ENCODE measurements around the gene CACNA1I. TPM values are rescaled to one million over a fixed set of nuclear protein-coding genes. Genes with fewer than 3 reads are reported as not detected.
"Not testable (repeated sequence)": the region's sequence is repeated elsewhere in the genome, so short reads cannot be mapped to it uniquely, and the experiment has no call there.

The CACNA1I gene
- total RNA-seq, 6 experiments from 2014 or later: 0.06 TPM; not detected in 5

DNA sequence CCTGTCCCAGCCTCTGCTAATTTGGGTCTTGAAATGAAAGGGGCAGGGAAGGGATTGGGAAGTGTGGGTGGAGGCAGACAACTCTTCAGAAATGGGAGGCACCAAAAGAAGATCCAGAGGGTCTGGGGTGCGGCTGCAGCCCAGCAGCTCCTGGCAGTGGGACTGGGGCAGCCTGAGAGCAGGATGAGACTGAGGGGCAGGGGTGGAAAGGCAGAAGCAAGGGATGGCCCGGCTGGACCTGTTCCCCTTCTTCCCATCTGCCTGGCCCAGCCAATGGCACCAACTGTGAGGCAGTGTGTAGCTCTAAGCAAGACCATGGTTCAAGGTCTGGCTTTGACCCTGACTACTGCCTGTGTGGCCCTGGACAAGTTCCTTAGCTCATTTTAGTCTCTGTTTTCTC, 162.6 kb downstream of the CACNA1I start:
- 46% methylated on average over 2 of the region's 2 CpGs for WGBS (ENCODE audit: insufficient coverage, low coverage, low lambda C conversion rate, missing lambda C conversion rate)
- ATAC-seq (no peak), DNase-seq (no peak)
- TF ChIP-seq POLR2A (IDR thresholded peaks at IDR 0.05) (no peak), CTCF (IDR thresholded peaks at IDR 0.05) (no peak)
- Histone ChIP-seq H3K9me3 (no peaks in the 10 kb centered on the region), H3K4me1 (no peaks in the 10 kb centered on the region), H3K4me3 (no peak overlapping the region), H3K36me3 (no peaks in the 10 kb centered on the region), H3K27ac (no peak overlapping the region), H3K27me3 (no peaks in the 10 kb centered on the region)
- intact Hi-C loops (cut with DNase I): no loop called here

DNA sequence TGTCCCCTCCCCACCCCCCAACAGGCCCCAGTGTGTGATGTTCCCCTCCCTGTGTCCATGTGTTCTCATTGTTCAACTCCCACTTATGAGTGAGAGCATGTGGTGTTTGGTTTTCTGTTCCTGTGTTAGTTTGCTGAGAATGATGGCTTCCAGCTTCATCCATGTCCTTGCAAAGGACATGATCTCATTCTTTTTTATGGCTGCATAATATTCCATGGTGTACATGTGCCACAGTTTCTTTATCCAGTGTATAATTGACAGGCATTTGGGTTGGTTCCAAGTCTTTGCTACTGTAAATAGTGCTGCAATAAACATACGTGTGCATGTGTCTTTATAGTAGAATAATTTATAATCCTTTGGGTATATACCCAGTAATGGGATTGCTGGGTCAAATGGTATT, 163.5 kb downstream of the CACNA1I start:
- H3K4me1 ChIP-seq; ATAC-seq; DNase-seq; H3K27ac ChIP-seq; H3K9me3 ChIP-seq; H3K27me3 ChIP-seq; H3K4me3 ChIP-seq; intact Hi-C loops (cut with DNase I); H3K36me3 ChIP-seq: not testable (repeated sequence)
- 47% methylated on average over 1 of the region's 1 CpG for WGBS (ENCODE audit: insufficient coverage, low coverage, low lambda C conversion rate, missing lambda C conversion rate)

- no peak for DNase-seq
- intact Hi-C loops (cut with DNase I): no loop called here
- Histone ChIP-seq H3K4me1 (no peaks in the 10 kb centered on the region), H3K27me3 (no peaks in the 10 kb centered on the region), H3K4me3 (no peak overlapping the region), H3K9me3 (no peaks in the 10 kb centered on the region), H3K27ac (no peak overlapping the region), H3K36me3 (no peaks in the 10 kb centered on the region)
- no peak for ATAC-seq
- TF ChIP-seq POLR2A (IDR thresholded peaks at IDR 0.05) (no peak), CTCF (IDR thresholded peaks at IDR 0.05) (no peak)
- WGBS (ENCODE audit: insufficient coverage, low coverage, low lambda C conversion rate, missing lambda C conversion rate): 61% methylated on average over 5 of the region's 5 CpGs
Observed at GRCh38 chr22:39734866-39735265, 164.3 kb downstream of the CACNA1I start.

GRCh38 chr22:39735776-39736175, 165.2 kb downstream of the CACNA1I start:
- H3K4me1 ChIP-seq: no peaks in the 10 kb centered on the region
- H3K4me3 ChIP-seq: no peak overlapping the region
- WGBS (ENCODE audit: insufficient coverage, low coverage, low lambda C conversion rate, missing lambda C conversion rate): 61% methylated on average over 9 of the region's 10 CpGs
- H3K36me3 ChIP-seq: no peaks in the 10 kb centered on the region
- ATAC-seq (no peak), DNase-seq (no peak)
- intact Hi-C loops (cut with DNase I): no loop called here
- no peaks in the 10 kb centered on the region for H3K9me3 ChIP-seq
- no peaks in the 10 kb centered on the region for H3K27me3 ChIP-seq
- no peak overlapping the region for H3K27ac ChIP-seq
- no peak for TF ChIP-seq CTCF (IDR thresholded peaks at IDR 0.05)
- TF ChIP-seq POLR2A (IDR thresholded peaks at IDR 0.05): no peak

- intact Hi-C loops (cut with DNase I): no loop called here
- DNase-seq (no peak), ATAC-seq (no peak)
- Histone ChIP-seq H3K4me1 (no peaks in the 10 kb centered on the region), H3K4me3 (no peak overlapping the region), H3K27me3 (no peaks in the 10 kb centered on the region), H3K36me3 (no peaks in the 10 kb centered on the region), H3K9me3 (no peaks in the 10 kb centered on the region), H3K27ac (no peak overlapping the region)
- 40% methylated on average over 1 of the region's 1 CpG for WGBS (ENCODE audit: insufficient coverage, low coverage, low lambda C conversion rate, missing lambda C conversion rate)
- TF ChIP-seq POLR2A (IDR thresholded peaks at IDR 0.05) (no peak), CTCF (IDR thresholded peaks at IDR 0.05) (no peak)
Observed at GRCh38 chr22:39738746-39739145, 168.2 kb downstream of the CACNA1I start.

Other genes starting within 250 kb of the CACNA1I start
- 1 to 10 TPM in 5 of 6 experiments, under 1 TPM in 1; 0.74 to 3.2 (median 2.2) TPM for gene SYNGR1, start 220.8 kb upstream of the CACNA1I start, total RNA-seq
- gene TAB1, start 171.0 kb upstream of the CACNA1I start, total RNA-seq: 10 to 100 TPM in 4 of 6 experiments, 1 to 10 TPM in 2; 8.9 to 17.0 (median 11.1) TPM
- under 1 TPM in 5 of 6 experiments, not detected in 1; 0.05 to 0.38 (median 0.07) TPM for gene MGAT3, start 113.7 kb upstream of the CACNA1I start, total RNA-seq
- 10 to 100 TPM; 17.4 to 24.4 (median 21.5) TPM for gene MIEF1, start 68.5 kb upstream of the CACNA1I start, total RNA-seq
- gene ATF4, start 50.2 kb upstream of the CACNA1I start, total RNA-seq: 100 to 1,000 TPM; 114 to 187 (median 157) TPM
- 100 to 1,000 TPM in 2 of 6 experiments, 10 to 100 TPM in 4; 31.0 to 104 (median 32.8) TPM for gene RPS19BP1, start 38.0 kb upstream of the CACNA1I start, total RNA-seq